Measurements from ENCODE around the gene ICOS. TPM values are rescaled to one million over a fixed set of nuclear protein-coding genes. Genes with fewer than 3 reads are reported as not detected.

ICOS gene
- total RNA-seq, 1 experiment from 2014 or later, result not detected

GRCh38 chr2:203935568-203935967 lies 995 bp upstream of the ICOS start:
- WGBS (ENCODE audit: extremely low coverage, insufficient read length, low lambda C conversion rate), result no CpG with 5 or more reads among the region's 4 CpGs
- Histone ChIP-seq H3K9me3 (ENCODE audit: control insufficient read depth, low read depth, low read length) (no peaks in the 10 kb centered on the region), H2BK5ac (ENCODE audit: insufficient read length, low read length) (no peak overlapping the region), H3K4ac (ENCODE audit: low read depth, low read length) (no peak overlapping the region), H3K4me1 (ENCODE audit: insufficient read depth, low read length) (no peaks in the 10 kb centered on the region), H2BK20ac (ENCODE audit: low read depth, low read length, poor library complexity, severe bottlenecking) (no peak overlapping the region), H3K23ac (ENCODE audit: insufficient read length, low read depth, low read length) (no peak overlapping the region), H3T11ph (ENCODE audit: low read length) (no peak overlapping the region), H3K27ac (ENCODE audit: insufficient read length, low read depth, low read length) (no peak overlapping the region), H2AFZ (ENCODE audit: low read length) (no peak overlapping the region), H2BK12ac (ENCODE audit: insufficient read length, low read depth, low read length) (no peak overlapping the region), H3K79me1 (ENCODE audit: insufficient read depth, low read depth, low read length, poor library complexity, severe bottlenecking) (no peaks in the 10 kb centered on the region), H3K14ac (ENCODE audit: insufficient read depth, low read length) (no peak overlapping the region), H4K5ac (ENCODE audit: insufficient read length, low read depth, low read length) (no peak overlapping the region), H3K23me2 (ENCODE audit: insufficient read length, low read depth, low read length, poor library complexity, severe bottlenecking) (no peaks in the 10 kb centered on the region), H2BK15ac (ENCODE audit: low read depth, low read length) (no peak overlapping the region), H2AK5ac (ENCODE audit: insufficient read length, low read length) (no peak overlapping the region), H3K4me2 (ENCODE audit: insufficient read depth, insufficient read length, low read length) (no peak overlapping the region), H3K79me2 (ENCODE audit: insufficient read depth, low read length) (no peaks in the 10 kb centered on the region), H3K56ac (ENCODE audit: insufficient read length, low read depth, low read length) (no peak overlapping the region), H3K9ac (ENCODE audit: extremely low read depth, insufficient read length, low read length) (no peak overlapping the region), H4K20me1 (ENCODE audit: control insufficient read depth, insufficient read depth, insufficient read length) (no peaks in the 10 kb centered on the region), H3K27me3 (ENCODE audit: insufficient read depth, low read length) (no peaks in the 10 kb centered on the region), H4K91ac (ENCODE audit: insufficient read length, low read depth, low read length) (no peak overlapping the region), H2BK120ac (ENCODE audit: low read depth, low read length, poor library complexity, severe bottlenecking) (no peak overlapping the region), H3K18ac (ENCODE audit: insufficient read length, low read depth, low read length) (no peak overlapping the region), H4K8ac (replicated peaks; ENCODE audit: insufficient read length, low read depth, low read length) (no peak overlapping the region)
- Mint-ChIP-seq H3K27me3 (ENCODE audit: low read depth) (no peaks in the 10 kb centered on the region), H3K9me3 (no peaks in the 10 kb centered on the region), H3K36me3 (ENCODE audit: insufficient read depth in 1 of 3, low read depth in 3 of 3) (no peaks in the 10 kb centered on the region; a peak in 1 of 7 replicates), H3K4me3 (no peak overlapping the region), H3K27ac (no peak overlapping the region), H3K4me1 (peaks cover 8 to 14% of the 10 kb centered on the region in 2 experiments)
- no peak for DNase-seq
- TF ChIP-seq CTCF (conservative IDR thresholded peaks at IDR 0.05), result no peak
